H1 (cell line): ENCODE results near the gene NPIPA7. TPM values are rescaled to one million over a fixed set of nuclear protein-coding genes. Genes with fewer than 3 reads are reported as not detected.
"Not testable (repeated sequence)": the region's sequence is repeated elsewhere in the genome, so short reads cannot be mapped to it uniquely, and the experiment has no call there.

Experiments
- CTCF ChIA-PET: fragments of 300-600 bp; sonication (Branson Sonifier 250); formaldehyde crosslinking; loops from one replicate; lab custom pipeline; 2021; ENCODE audit not compliant: partially characterized antibody; lab: Charles Lee
- POLR2A ChIA-PET: fragments of 300-600 bp; sonication (Branson Sonifier 250); formaldehyde crosslinking; loops from one replicate; lab custom pipeline; 2021; ENCODE audit warnings: inconsistent platforms; ENCODE audit not compliant: partially characterized antibody; lab: Charles Lee
- DNase-seq, 2 experiments: peaks; one replicate each; pipeline versions ENCODE4 v3.0.0 to v3.0.0-alpha.2; 2010 to 2022; ENCODE audit warnings: low spot score in 2 of 2, low read depth in 1 of 2, mixed read lengths in 1 of 2
- FAIRE-seq: peaks from 2 replicates; lab custom pipeline; 2011; peaks lifted over from hg19 to GRCh38; lab: Jason Lieb, UNC
- H2AFZ ChIP-seq: 2 replicates; pipeline ENCODE4 v1.8.1; 2012; ENCODE audit warnings: low read length, inconsistent platforms
- H2AK5ac ChIP-seq: 2 replicates; pipeline ENCODE4 v1.6.1; 2013; ENCODE audit warnings: low read depth, low read length
- H2BK120ac ChIP-seq: replicated peaks from 2 replicates; pipeline ENCODE3; 2013; ENCODE audit warnings: low read depth, low read length, inconsistent platforms
- H2BK12ac ChIP-seq: 2 replicates; pipeline ENCODE4 v1.6.1; 2013; ENCODE audit warnings: low read depth, low read length
- H2BK15ac ChIP-seq: 2 replicates; pipeline ENCODE4 v1.6.1; 2013; ENCODE audit warnings: low read length
- H2BK20ac ChIP-seq: 2 replicates; pipeline ENCODE4 v1.6.1; 2013; ENCODE audit warnings: low read length
- H2BK5ac ChIP-seq: 2 replicates; pipeline ENCODE4 v1.6.1; 2013; ENCODE audit warnings: low read depth, low read length
- H3K14ac ChIP-seq: 2 replicates; pipeline ENCODE4 v1.6.1; 2013; ENCODE audit warnings: inconsistent platforms; ENCODE audit not compliant: insufficient read length
- H3K18ac ChIP-seq: 2 replicates; pipeline ENCODE4 v1.6.1; 2013; ENCODE audit warnings: low read length; ENCODE audit errors: extremely low read depth
- H3K23ac ChIP-seq: 2 replicates; pipeline ENCODE4 v1.6.1; 2013; ENCODE audit warnings: inconsistent platforms; ENCODE audit not compliant: insufficient read length
- H3K23me2 ChIP-seq: 2 replicates; pipeline ENCODE4 v1.6.1; 2013; ENCODE audit warnings: low read depth, low read length
- H3K27ac ChIP-seq: 2 replicates; pipeline ENCODE4 v1.6.1; 2011; ENCODE audit warnings: low read depth, low read length, inconsistent platforms
- H3K27me3 ChIP-seq, 4 experiments: replicated peaks in 1 of 4; 1 replicate in 1 of 4; 2 replicates in 3 of 4; pipeline versions ENCODE4 v1.6.1 to v1.8.1; 2011 to 2013; ENCODE audit warnings: low read length in 3 of 4, mild to moderate bottlenecking in 3 of 4, inconsistent platforms in 2 of 4, mixed read lengths in 2 of 4, moderate library complexity in 1 of 4; ENCODE audit not compliant: control insufficient read depth in 3 of 4, insufficient read depth in 3 of 4; ENCODE audit errors: extremely low read depth in 1 of 4
- H3K36me3 ChIP-seq, 4 experiments: 2 replicates each; pipeline versions ENCODE4 v1.6.1 to v1.8.1; 2011 to 2013; ENCODE audit warnings: mild to moderate bottlenecking in 4 of 4, low read length in 3 of 4, moderate library complexity in 2 of 4, control low read depth in 1 of 4, inconsistent platforms in 1 of 4; ENCODE audit not compliant: insufficient read depth in 4 of 4, control insufficient read depth in 2 of 4
- H3K4ac ChIP-seq: replicated peaks from 2 replicates; pipeline ENCODE3; 2013; ENCODE audit warnings: low read length, low read depth, mixed read lengths, inconsistent platforms; ENCODE audit not compliant: insufficient read length
- H3K4me1 ChIP-seq, 4 experiments: replicated peaks in 1 of 4; 1 replicate in 1 of 4; 2 replicates in 3 of 4; pipeline versions ENCODE4 v1.6.1 to v1.8.1; 2011 to 2013; ENCODE audit warnings: low read length in 3 of 4, inconsistent platforms in 2 of 4, mixed read lengths in 1 of 4; ENCODE audit not compliant: insufficient read depth in 4 of 4, control insufficient read depth in 3 of 4
- H3K4me2 ChIP-seq, 2 experiments: 2 replicates each; pipeline versions ENCODE4 v1.6.1 to v1.8.1; 2011 to 2013; ENCODE audit warnings: low read depth in 2 of 2, low read length in 2 of 2, control low read depth in 1 of 2, inconsistent platforms in 1 of 2, mild to moderate bottlenecking in 1 of 2; ENCODE audit not compliant: insufficient read depth in 1 of 2
- H3K4me3 ChIP-seq, 4 experiments: fragments of 200-600, 300-600 bp in 1 of 4; sonication (generic), shearing (Covaris generic), sonication (Bioruptor Twin) in 1 of 4; 2 replicates each; pipeline versions ENCODE4 v1.5.1 to v1.8.1; 2011 to 2016; ENCODE audit warnings: low read length in 4 of 4, low read depth in 3 of 4, control low read depth in 2 of 4, inconsistent platforms in 2 of 4, mild to moderate bottlenecking in 2 of 4, mixed read lengths in 1 of 4, moderate library complexity in 1 of 4; ENCODE audit not compliant: insufficient read depth in 2 of 4; ENCODE audit errors: extremely low read depth in 1 of 4
- H3K56ac ChIP-seq: replicated peaks from 2 replicates; pipeline ENCODE3; 2013; ENCODE audit warnings: low read depth, mild to moderate bottlenecking, mixed read lengths, low read length, inconsistent platforms; ENCODE audit not compliant: insufficient read length
- H3K79me1 ChIP-seq: 2 replicates; pipeline ENCODE4 v1.6.1; 2013; ENCODE audit warnings: low read depth, low read length, control low read depth
- H3K79me2 ChIP-seq, 2 experiments: 2 replicates each; pipeline versions ENCODE4 v1.6.1 to v1.8.1; 2012 to 2013; ENCODE audit warnings: low read length in 2 of 2, mild to moderate bottlenecking in 2 of 2, inconsistent platforms in 1 of 2; ENCODE audit not compliant: insufficient read depth in 2 of 2, control insufficient read depth in 1 of 2
- H3K9ac ChIP-seq, 4 experiments: replicated peaks in 1 of 4; 1 replicate in 1 of 4; 2 replicates in 3 of 4; pipeline versions ENCODE4 v1.6.1 to v1.8.1; 2011 to 2013; ENCODE audit warnings: low read depth in 3 of 4, low read length in 3 of 4, control low read depth in 2 of 4, mild to moderate bottlenecking in 2 of 4, moderate library complexity in 2 of 4, inconsistent platforms in 1 of 4; ENCODE audit errors: extremely low read depth in 1 of 4
- H3K9me3 ChIP-seq, 2 experiments: 2 replicates each; pipeline versions ENCODE4 v1.6.1 to v1.8.1; 2012 to 2013; ENCODE audit warnings: mild to moderate bottlenecking in 2 of 2, moderate library complexity in 2 of 2, control low read depth in 1 of 2, inconsistent platforms in 1 of 2, low read depth in 1 of 2, low read length in 1 of 2, mixed read lengths in 1 of 2; ENCODE audit not compliant: insufficient read depth in 2 of 2
- H4K20me1 ChIP-seq, 2 experiments: replicated peaks in 1 of 2; 2 replicates each; pipeline versions ENCODE3 to v1.8.1; 2011 to 2013; ENCODE audit warnings: inconsistent platforms in 2 of 2, low read length in 2 of 2, mild to moderate bottlenecking in 1 of 2; ENCODE audit not compliant: insufficient read depth in 2 of 2, control insufficient read depth in 1 of 2
- H4K5ac ChIP-seq: 2 replicates; pipeline ENCODE4 v1.6.1; 2013; ENCODE audit warnings: low read length, low read depth, mixed read lengths, inconsistent platforms; ENCODE audit not compliant: insufficient read length
- H4K8ac ChIP-seq: 2 replicates; pipeline ENCODE4 v1.8.0; 2013; ENCODE audit warnings: mild to moderate bottlenecking, moderate library complexity, low read length, inconsistent platforms; ENCODE audit not compliant: insufficient read depth; ENCODE audit errors: extremely low read depth
- H4K91ac ChIP-seq: replicated peaks from 2 replicates; pipeline ENCODE3; 2013; ENCODE audit warnings: low read length, mixed read lengths, inconsistent platforms; ENCODE audit not compliant: insufficient read length
- WGBS, 2 experiments: shearing (Covaris generic) in 1 of 2; methylation state at CpG; one replicate each; pipeline versions ENCODE4 v1.1.6 to v1.1.7; 2013 to 2015; ENCODE audit warnings: low lambda C conversion rate in 2 of 2, mixed read lengths in 2 of 2, inconsistent platforms in 1 of 2, low coverage in 1 of 2, missing lambda C conversion rate in 1 of 2; ENCODE audit not compliant: insufficient replicate concordance in 2 of 2, insufficient coverage in 1 of 2, insufficient read length in 1 of 2; ENCODE audit errors: extremely low coverage in 1 of 2, missing lambda C conversion rate in 1 of 2; 5-methylcytosine and 5-hydroxymethylcytosine counted together
- polyA plus RNA-seq, 7 experiments: library from polyadenylated mRNA; depleted of rRNA in 3 of 7; stranded (reverse) in 5 of 7; unstranded in 2 of 7; fragments of >200 nt in 5 of 7; fragments of 200-250 nt in 2 of 7; gene quantifications; 1 replicate in 5 of 7; 2 replicates in 1 of 7; 4 replicates in 1 of 7; pipeline versions ENCODE4 v1.2.1 to v1.2.3, GENCODE V29; 2011 to 2013; ENCODE audit warnings: missing spikeins in 2 of 7, mixed read lengths in 2 of 7
- total RNA-seq: library from RNA; stranded (reverse); fragmentation: NEBNext Ultra II Directional; extraction: Animal tissue kit (Norgen Biotek cat#: 25700); gene quantifications from 2 replicates; pipeline ENCODE4 v1.2.1, GENCODE V29; 2021

The NPIPA7 gene
- total and polyA plus RNA-seq, 2 of the 8 experiments (the other 6 are each of a cell fraction or from before 2014, with no cell fraction given), result 7.6 to 36.5 TPM

DNA sequence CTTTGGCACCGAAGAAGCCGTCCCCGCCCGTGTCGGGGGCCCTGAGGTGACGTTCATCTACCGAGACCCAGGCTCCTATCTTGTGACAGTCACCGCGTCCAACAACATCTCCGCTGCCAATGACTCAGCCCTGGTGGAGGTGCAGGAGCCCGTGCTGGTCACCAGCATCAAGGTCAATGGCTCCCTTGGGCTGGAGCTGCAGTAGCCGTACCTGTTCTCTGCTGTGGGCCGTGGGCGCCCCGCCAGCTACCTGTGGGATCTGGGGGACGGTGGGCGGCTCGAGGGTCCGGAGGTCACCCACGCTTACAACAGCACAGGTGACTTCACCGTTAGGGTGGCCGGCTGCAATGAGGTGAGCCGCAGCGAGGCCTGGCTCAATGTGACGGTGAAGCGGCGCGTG lies 14.2 kb upstream of the NPIPA7 start:
- H3K4me1 ChIP-seq, H4K91ac ChIP-seq, FAIRE-seq, H3K79me1 ChIP-seq, H4K20me1 ChIP-seq, H2BK12ac ChIP-seq, H3K36me3 ChIP-seq, H3K56ac ChIP-seq, H3K4me2 ChIP-seq, H3K27me3 ChIP-seq, H3K23ac ChIP-seq, H2AK5ac ChIP-seq, H3K23me2 ChIP-seq, H2BK5ac ChIP-seq, H4K5ac ChIP-seq, H3K9ac ChIP-seq, H3K14ac ChIP-seq, H2BK120ac ChIP-seq, CTCF ChIA-PET, H3K18ac ChIP-seq, H3K4ac ChIP-seq, H2BK20ac ChIP-seq, H4K8ac ChIP-seq, H2AFZ ChIP-seq, H2BK15ac ChIP-seq, H3K9me3 ChIP-seq, H3K79me2 ChIP-seq, POLR2A ChIA-PET, H3K4me3 ChIP-seq, H3K27ac ChIP-seq: not testable (repeated sequence)
- 100% methylated on average over 1 of the region's 28 CpGs; no CpG with 5 or more reads in 1 of the 2 experiments for WGBS, 2 experiments
- DNase-seq, result peak in 1 of 2 experiments; percentile 30

DNA sequence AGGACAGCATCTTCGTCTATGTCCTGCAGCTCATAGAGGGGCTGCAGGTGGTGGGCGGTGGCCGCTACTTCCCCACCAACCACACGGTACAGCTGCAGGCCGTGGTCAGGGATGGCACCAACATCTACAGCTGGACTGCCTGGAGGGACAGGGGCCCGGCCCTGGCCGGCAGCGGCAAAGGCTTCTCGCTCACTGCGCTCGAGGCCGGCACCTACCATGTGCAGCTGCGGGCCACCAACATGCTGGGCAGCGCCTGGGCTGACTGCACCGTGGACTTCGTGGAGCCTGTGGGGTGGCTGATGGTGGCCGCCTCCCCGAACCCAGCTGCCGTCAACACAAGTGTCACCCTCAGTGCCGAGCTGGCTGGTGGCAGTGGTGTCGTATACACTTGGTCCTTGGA lies 13.6 kb upstream of the NPIPA7 start:
- not testable (repeated sequence) for H3K36me3 ChIP-seq

More for the DNA sequence above, 13.6 kb upstream of the NPIPA7 start:
- H2BK12ac ChIP-seq, H2AFZ ChIP-seq, H3K4ac ChIP-seq, H3K18ac ChIP-seq, H3K9me3 ChIP-seq, H3K23ac ChIP-seq, H4K8ac ChIP-seq, H3K23me2 ChIP-seq, H2BK5ac ChIP-seq, H4K20me1 ChIP-seq, H4K5ac ChIP-seq, H2BK20ac ChIP-seq, H2BK120ac ChIP-seq, H3K79me2 ChIP-seq, H3K27ac ChIP-seq, H3K79me1 ChIP-seq, H2BK15ac ChIP-seq, H3K4me2 ChIP-seq, H3K27me3 ChIP-seq, POLR2A ChIA-PET, H3K4me3 ChIP-seq, CTCF ChIA-PET, H3K4me1 ChIP-seq, H3K9ac ChIP-seq, H3K56ac ChIP-seq, H2AK5ac ChIP-seq, FAIRE-seq, H3K14ac ChIP-seq, H4K91ac ChIP-seq: not testable (repeated sequence)
- 95% methylated on average over 19 of the region's 21 CpGs; no CpG with 5 or more reads in 1 of the 2 experiments for WGBS, 2 experiments
- peak in 1 of 2 experiments; percentile 44 for DNase-seq
